Stimulated activated CD4-positive, alpha-beta T cell treated with anti-CD3 and anti-CD28 coated beads, Interleukin-2, amount 100 ng/mL, for 24 hours (primary cell): ENCODE measurements around the gene TMEM207.

ENCODE experiments used
- DNase-seq, 2 donors: peaks; one replicate each; pipeline ENCODE4 v3.0.0-alpha.2; 2020

TMEM207 gene

DNA sequence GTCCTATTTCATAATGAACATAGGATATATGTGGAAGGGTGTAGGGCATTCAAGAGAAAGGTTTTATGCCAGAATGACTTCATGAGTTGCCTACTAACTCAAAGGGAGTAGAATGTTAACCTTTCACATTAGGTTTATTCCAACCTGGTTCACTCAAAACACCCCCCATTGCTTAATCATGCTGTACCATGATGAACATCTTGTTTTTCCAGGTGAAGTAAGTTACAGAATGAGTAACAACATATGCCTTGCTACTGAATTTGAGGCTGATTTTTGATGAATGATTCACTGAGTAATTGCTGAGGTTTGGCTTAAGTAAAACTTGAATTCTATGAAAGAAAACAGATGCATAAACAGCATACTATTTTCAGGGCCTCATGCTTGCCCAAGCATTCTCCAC, 67.6 kb downstream of the TMEM207 start:
- no peak for DNase-seq

DNA sequence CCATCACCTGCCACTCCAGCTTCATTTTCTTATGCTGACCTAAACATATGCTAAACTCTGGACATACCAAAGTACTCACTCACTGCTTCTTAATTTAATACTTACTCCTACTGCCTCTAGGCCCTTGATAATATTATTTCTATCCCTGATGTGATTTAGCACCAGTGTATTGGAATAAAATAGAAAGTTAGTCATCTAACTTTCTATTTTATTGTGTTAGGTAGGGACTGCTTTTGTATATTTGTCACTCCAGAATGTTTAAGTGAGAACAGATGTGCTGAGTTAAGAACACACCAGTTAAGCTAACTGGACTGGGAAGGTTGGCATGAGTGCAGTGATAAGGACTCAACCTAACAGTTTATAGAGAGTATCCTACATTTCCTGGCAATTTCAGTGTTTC, 68.3 kb downstream of the TMEM207 start:
- no peak for DNase-seq

DNA sequence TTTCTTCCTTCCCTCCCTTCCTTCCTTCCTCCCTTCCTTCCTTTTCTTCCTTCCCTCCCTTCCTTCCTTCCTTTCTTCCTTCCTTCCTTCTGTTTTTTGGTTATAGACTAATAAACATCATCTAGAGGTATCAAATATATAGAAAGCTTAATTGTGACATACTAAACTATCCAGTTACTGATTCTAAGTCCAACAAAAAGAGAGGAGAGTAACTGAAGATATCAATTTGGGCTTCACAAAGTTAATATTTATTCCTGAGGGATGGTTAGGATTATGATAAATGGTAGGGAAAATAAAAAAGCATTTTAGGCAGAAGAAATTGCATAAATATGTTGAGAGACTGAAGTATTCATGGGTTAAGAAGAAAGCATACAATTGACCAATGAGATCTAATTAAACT, 69.5 kb downstream of the TMEM207 start:
- no peak for DNase-seq
